Fibroblast of the aortic adventitia (primary cell): ENCODE results near the gene ZBTB22. TPM values are rescaled to one million over a fixed set of nuclear protein-coding genes. Genes with fewer than 3 reads are reported as not detected.

ENCODE experiments used
- DNase-seq: peaks from one replicate; pipeline ENCODE4 v3.0.0-alpha.2; 2010; ENCODE audit warnings: low read depth
- H3K4me3 ChIP-seq: 2 replicates; pipeline ENCODE4 v1.5.1; 2011; ENCODE audit warnings: low read depth, mild to moderate bottlenecking, control low read depth, low read length, moderate library complexity
- CTCF ChIP-seq: IDR thresholded peaks from 2 replicates; pipeline ENCODE4 v1.5.1; 2011; ENCODE audit warnings: mild to moderate bottlenecking, low read length, control low read depth, inconsistent platforms; ENCODE audit not compliant: insufficient read depth
- total RNA-seq: library from RNA; depleted of rRNA; stranded (reverse); fragments of >200 nt; gene quantifications from 2 replicates; pipeline ENCODE4 v1.2.3, GENCODE V29; 2012; ENCODE audit warnings: low replicate concordance

Gene ZBTB22
- total RNA-seq, 1 donor: 12.8 TPM

GRCh38 chr6:33298773-33299236, 18.7 kb downstream of the ZBTB22 start, which contains the start of gene RGL2:
RGL2 (minus strand) TSS chr6:33298942; CDS start chr6:33298610, 332 bp downstream.
- TF ChIP-seq CTCF: no peak
- H3K4me3 ChIP-seq: peak within 1 kb of the TSS; percentile 75
- peak; percentile 45 for DNase-seq

- TF ChIP-seq CTCF: no peak
- DNase-seq: peak; percentile 79
- H3K4me3 ChIP-seq: peak overlapping the region; percentile 75
Measured at GRCh38 chr6:33297956-33298772, 19.4 kb downstream of the ZBTB22 start.

- DNase-seq: no peak
- no peak for TF ChIP-seq CTCF
- peak overlapping the region; percentile 75 for H3K4me3 ChIP-seq
Measured at GRCh38 chr6:33297406-33297955, 20.1 kb downstream of the ZBTB22 start.

GRCh38 chr6:33296797-33297405, 20.6 kb downstream of the ZBTB22 start:
- DNase-seq: no peak
- TF ChIP-seq CTCF: no peak
- H3K4me3 ChIP-seq: peak overlapping the region; percentile 75

GRCh38 chr6:33295621-33296369, 21.7 kb downstream of the ZBTB22 start:
- no peak for TF ChIP-seq CTCF
- DNase-seq: no peak
- H3K4me3 ChIP-seq: no peak overlapping the region

- H3K4me3 ChIP-seq: no peak overlapping the region
- TF ChIP-seq CTCF: no peak
- no peak for DNase-seq
Measured at GRCh38 chr6:33294086-33294823, 23.3 kb downstream of the ZBTB22 start.
